Body of pancreas (tissue), 4 donors: Measurements from ENCODE around the gene PWWP2B. TPM values are rescaled to one million over a fixed set of nuclear protein-coding genes. Genes with fewer than 3 reads are reported as not detected.

Experiments used
- ATAC-seq: fragments of 150-250 bp; one replicate; pipeline ENCODE4 v1.9.1; 2016
- DNase-seq, 4 donors: peaks; one replicate each; pipeline ENCODE4 v3.0.0-alpha.2; 2019
- H3K27ac ChIP-seq, 4 donors: fragments of 200-600 bp; sonication (generic); 1 replicate in 3 of 4; 2 replicates in 1 of 4; pipeline versions ENCODE4 v1.5.1 to v1.6.1; 2016 to 2019; ENCODE audit warnings: mild to moderate bottlenecking in 1 of 4, mixed read lengths in 1 of 4, moderate library complexity in 1 of 4
- H3K27me3 ChIP-seq, 2 donors: fragments of 200-600 bp; sonication (generic); one replicate each; pipeline ENCODE4 v1.6.0; 2016; ENCODE audit warnings: mild to moderate bottlenecking in 1 of 2
- H3K36me3 ChIP-seq, 2 donors: fragments of 200-600 bp; sonication (generic); replicated peaks in 1 of 2; 2 replicates each; pipeline ENCODE4 v1.5.1; 2016; ENCODE audit warnings: low read depth in 2 of 2; ENCODE audit not compliant: insufficient read depth in 1 of 2
- H3K4me1 ChIP-seq: fragments of 200-600 bp; sonication (generic); one replicate; pipeline ENCODE4 v1.6.0; 2016
- H3K4me3 ChIP-seq, 2 donors: fragments of 200-600 bp; sonication (generic); 1 replicate in 1 of 2; 2 replicates in 1 of 2; pipeline ENCODE4 v1.5.1; 2016 to 2019
- H3K9me3 ChIP-seq, 3 donors: fragments of 200-600 bp; sonication (generic); 1 replicate in 2 of 3; 2 replicates in 1 of 3; pipeline ENCODE4 v1.5.1; 2016
- CTCF ChIP-seq, 7 experiments: fragments of 450-650 bp in 4 of 7; fragments of 200-600 bp in 3 of 7; sonication (generic) in 3 of 7; IDR thresholded peaks; one replicate each; pipeline ENCODE4 v1.5.1; 2016 to 2019; ENCODE audit warnings: antibody characterized with exemption in 7 of 7
- POLR2A ChIP-seq, 3 donors: fragments of 450-650 bp; IDR thresholded peaks; one replicate each; pipeline ENCODE4 v1.6.1; 2016; ENCODE audit warnings: antibody characterized with exemption in 3 of 3, mild to moderate bottlenecking in 2 of 3
- WGBS, 2 donors: methylation state at CpG; one replicate each; pipeline ENCODE4 v1.1.5; 2017; 5-methylcytosine and 5-hydroxymethylcytosine counted together
- intact Hi-C: fragments of 100-400 bp; cut with DNase I; formaldehyde crosslinking; loops from one replicate; pipeline ENCODE4 v1.15.1; 2023
- total RNA-seq, 2 donors: library from RNA; depleted of rRNA; stranded (reverse); fragments of >200 nt; gene quantifications; one replicate each; pipeline ENCODE4 v1.1.0, GENCODE V29; 2016

Gene PWWP2B
- total RNA-seq, 2 donors from 2014 or later = 31.9 to 46.5 TPM

GRCh38 chr10:132430861-132431271 lies 33.9 kb downstream of the PWWP2B start:
- TF ChIP-seq POLR2A (IDR thresholded peaks at IDR 0.05) = no peak
- TF ChIP-seq CTCF (IDR thresholded peaks at IDR 0.05) = no peak
- Histone ChIP-seq H3K4me1 (peaks cover 16% of the 10 kb centered on the region), H3K27me3 (no peaks in the 10 kb centered on the region), H3K4me3 (no peak overlapping the region), H3K36me3 (peaks cover 0 to 2% of the 10 kb centered on the region in 2 donors), H3K9me3 (no peaks in the 10 kb centered on the region), H3K27ac (no peak overlapping the region)
- 97% methylated on average over 8 of the region's 8 CpGs; no CpG with 5 or more reads in 1 of the 2 donors for WGBS, 2 donors
- no peak for DNase-seq
- no peak for ATAC-seq
- intact Hi-C loops = no loop called here

GRCh38 chr10:132431537-132432175 lies 34.7 kb downstream of the PWWP2B start:
- TF ChIP-seq CTCF (IDR thresholded peaks at IDR 0.05) (no peak), POLR2A (IDR thresholded peaks at IDR 0.05) (no peak)
- ATAC-seq (no peak), DNase-seq (no peak)
- WGBS, 2 donors = 83 to 96% methylated on average over 6 to 9 of the region's 12 CpGs
- H3K4me3 ChIP-seq = no peak overlapping the region
- H3K36me3 ChIP-seq = peaks cover 0 to 2% of the 10 kb centered on the region in 2 donors
- H3K4me1 ChIP-seq = peaks cover 16% of the 10 kb centered on the region
- no peaks in the 10 kb centered on the region for H3K27me3 ChIP-seq
- no peaks in the 10 kb centered on the region for H3K9me3 ChIP-seq
- no peak overlapping the region for H3K27ac ChIP-seq
- intact Hi-C loops = no loop called here

GRCh38 chr10:132432176-132432540 lies 35.2 kb downstream of the PWWP2B start:
- H3K27me3 ChIP-seq = no peaks in the 10 kb centered on the region
- no peak overlapping the region for H3K27ac ChIP-seq
- H3K36me3 ChIP-seq = peaks cover 0 to 2% of the 10 kb centered on the region in 2 donors
- DNase-seq (no peak), ATAC-seq (no peak)
- intact Hi-C loops = no loop called here
- H3K4me1 ChIP-seq = peaks cover 16% of the 10 kb centered on the region
- TF ChIP-seq CTCF (IDR thresholded peaks at IDR 0.05) (no peak), POLR2A (IDR thresholded peaks at IDR 0.05) (no peak)
- H3K9me3 ChIP-seq = no peaks in the 10 kb centered on the region
- 88% methylated on average over 10 of the region's 12 CpGs; no CpG with 5 or more reads in 1 of the 2 donors for WGBS, 2 donors
- H3K4me3 ChIP-seq = no peak overlapping the region

- Histone ChIP-seq H3K4me1 (peaks cover 16% of the 10 kb centered on the region), H3K9me3 (no peaks in the 10 kb centered on the region), H3K36me3 (no peaks in the 10 kb centered on the region), H3K4me3 (no peak overlapping the region), H3K27ac (no peak overlapping the region), H3K27me3 (no peaks in the 10 kb centered on the region)
- ATAC-seq (no peak), DNase-seq (no peak)
- TF ChIP-seq CTCF (IDR thresholded peaks at IDR 0.05) (no peak), POLR2A (IDR thresholded peaks at IDR 0.05) (no peak)
- WGBS, 2 donors = 92 to 95% methylated on average over 11 to 21 of the region's 21 CpGs
- intact Hi-C loops = no loop called here
Measured at GRCh38 chr10:132433671-132434340, 36.8 kb downstream of the PWWP2B start.
